Fibroblast of villous mesenchyme (primary cell): Measurements from ENCODE around the gene TSPAN5. TPM values are rescaled to one million over a fixed set of nuclear protein-coding genes. Genes with fewer than 3 reads are reported as not detected.
A peak's percentile ranks its signal among the peaks of the same experiment; 100 is the strongest.
"Not testable (repeated sequence)": the region's sequence is repeated elsewhere in the genome, so short reads cannot be mapped to it uniquely, and the experiment has no call there.

Experiments
- DNase-seq: peaks from one replicate; pipeline ENCODE4 v3.0.0-alpha.2; 2010; ENCODE audit warnings: low read depth
- H3K4me3 ChIP-seq: 2 replicates; pipeline ENCODE4 v1.5.1; 2011; ENCODE audit warnings: low read depth, mild to moderate bottlenecking, low read length
- CTCF ChIP-seq: IDR thresholded peaks from 2 replicates; pipeline ENCODE4 v1.5.1; 2012; ENCODE audit warnings: low read depth, mild to moderate bottlenecking, low read length; ENCODE audit not compliant: insufficient read depth
- total RNA-seq: library from RNA; depleted of rRNA; stranded (reverse); fragments of >200 nt; gene quantifications from 2 replicates; pipeline ENCODE4 v1.2.3, GENCODE V29; 2012

TSPAN5 gene
- total RNA-seq, 1 donor: 50.5 TPM

DNA sequence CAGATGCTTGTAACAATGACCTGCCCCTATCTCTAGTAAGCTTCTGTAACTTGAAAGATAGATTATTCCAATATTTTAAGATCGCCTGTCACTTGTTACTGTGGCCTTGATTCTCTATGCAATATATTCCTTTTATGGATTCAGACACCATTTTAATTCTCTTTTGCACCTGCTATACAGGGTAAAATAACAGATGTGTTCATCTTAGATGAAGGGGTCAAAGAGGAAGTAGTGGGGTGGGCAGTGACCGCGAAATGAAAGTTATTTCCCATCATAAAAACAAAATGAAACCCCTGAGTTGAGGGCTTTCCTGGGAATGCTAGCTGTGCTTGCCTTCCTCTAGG, 175.9 kb downstream of the TSPAN5 start:
- no peak for TF ChIP-seq CTCF
- H3K4me3 ChIP-seq: no peak overlapping the region
- DNase-seq: no peak

DNA sequence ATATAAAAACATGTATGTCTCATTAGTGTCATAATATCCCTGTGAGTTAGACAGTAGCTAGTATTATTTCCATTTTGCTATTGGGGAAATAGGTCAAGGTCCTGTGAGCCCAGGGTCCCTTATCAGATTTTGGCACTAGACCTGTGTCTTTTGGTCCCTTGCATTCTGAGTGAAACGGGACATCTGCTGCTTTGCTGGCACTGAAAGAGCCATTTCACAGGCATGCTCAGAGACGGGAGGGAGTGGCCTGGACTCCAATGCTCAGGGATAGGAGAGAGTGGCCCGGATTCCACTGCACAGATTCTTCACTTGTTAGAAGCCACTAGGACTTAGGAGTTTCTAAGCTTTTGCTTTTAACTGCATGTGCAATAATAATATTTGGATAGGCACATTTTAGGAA, 177.2 kb downstream of the TSPAN5 start:
- no peak for DNase-seq
- no peak overlapping the region for H3K4me3 ChIP-seq
- TF ChIP-seq CTCF: no peak

- no peak for TF ChIP-seq CTCF
- H3K4me3 ChIP-seq: no peak overlapping the region
- no peak for DNase-seq
Observed at GRCh38 chr4:98480535-98480934, 177.9 kb downstream of the TSPAN5 start.

GRCh38 chr4:98479590-98479989, 178.8 kb downstream of the TSPAN5 start:
- not testable (repeated sequence) for DNase-seq, H3K4me3 ChIP-seq

- no peak overlapping the region for H3K4me3 ChIP-seq
- no peak for TF ChIP-seq CTCF
- DNase-seq: no peak
Observed at GRCh38 chr4:98476891-98477290, 181.5 kb downstream of the TSPAN5 start.

DNA sequence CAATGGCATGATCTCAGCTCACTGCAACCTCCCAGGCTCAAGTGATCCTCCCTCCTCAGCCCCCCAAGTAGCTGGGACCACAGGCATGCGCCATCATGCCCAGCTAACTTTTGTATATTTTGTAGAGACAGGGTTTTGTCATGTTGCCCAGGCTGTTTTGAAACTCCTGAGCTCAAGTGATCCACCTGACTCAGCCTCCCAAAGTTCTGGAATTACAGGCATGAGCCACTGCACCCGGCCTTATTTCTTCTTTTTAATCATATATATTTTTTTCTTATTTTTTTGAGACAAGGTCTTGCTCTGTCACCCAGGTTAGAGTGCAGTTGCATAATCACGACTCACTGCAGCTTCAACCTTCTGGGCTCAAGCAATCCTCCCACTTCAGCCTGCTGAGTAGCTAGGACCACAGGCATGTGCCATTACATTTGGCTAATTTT, 184.0 kb downstream of the TSPAN5 start:
- TF ChIP-seq CTCF: no peak
- peak; percentile 69 for DNase-seq
- H3K4me3 ChIP-seq: no peak overlapping the region

DNA sequence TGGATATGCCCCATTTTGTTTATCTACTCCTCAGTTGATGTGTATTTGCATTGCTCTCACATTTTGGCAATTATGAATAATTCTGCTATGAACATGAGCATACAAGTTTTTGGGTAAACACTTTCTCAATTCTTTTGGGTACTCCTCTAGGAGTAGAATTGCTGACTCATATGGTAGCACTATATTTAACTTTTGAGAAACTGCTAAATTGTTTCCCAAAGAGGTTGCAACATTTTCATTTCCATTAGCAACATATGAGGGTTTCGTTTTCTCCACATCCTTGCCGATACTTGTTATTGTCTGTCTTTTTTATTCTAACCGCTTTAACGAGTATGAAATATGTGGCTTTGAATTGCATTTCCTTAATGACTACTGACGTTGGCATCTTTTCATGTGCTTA, 185.4 kb downstream of the TSPAN5 start:
- H3K4me3 ChIP-seq: no peak overlapping the region
- TF ChIP-seq CTCF: no peak
- peak; percentile 27 for DNase-seq
